PC-3 (cell line): ENCODE data around the gene MRPS25. TPM values are rescaled to one million over a fixed set of nuclear protein-coding genes. Genes with fewer than 3 reads are reported as not detected.

Experiments used
- ATAC-seq: fragments of 200-7000 bp; cut with Tn5 transposase; 2 replicates; pipeline ENCODE4 v1.9.1; 2020; ENCODE audit warnings: mild to moderate bottlenecking, moderate library complexity
- BruUV-seq: library from RNA; stranded (reverse); fragments of 400-500 nt; replicated peaks from 2 replicates; lab custom pipeline; 2021; lab: Mats Ljungman, UMichigan
- CTCF ChIA-PET: fragments of 300-600 bp; sonication (Branson Sonifier 250); formaldehyde crosslinking; loops from one replicate; lab custom pipeline; 2022; ENCODE audit warnings: antibody characterized with exemption; lab: Charles Lee
- POLR2A ChIA-PET: fragments of 300-600 bp; sonication (Branson Sonifier 250); formaldehyde crosslinking; loops from one replicate; lab custom pipeline; 2022; ENCODE audit warnings: antibody characterized with exemption; ENCODE audit not compliant: unreplicated experiment; lab: Charles Lee
- DNase-seq: peaks from one replicate; pipeline ENCODE4 v3.0.0-alpha.2; 2015
- H2AFZ ChIP-seq: fragments of 300-600 bp; sonication (generic); 2 replicates; pipeline ENCODE4 v1.6.0; 2016; ENCODE audit warnings: antibody characterized with exemption, low read length
- H3F3A ChIP-seq: fragments of 300-600 bp; sonication (generic); one replicate; pipeline ENCODE4 v1.6.0; 2017; ENCODE audit warnings: antibody characterized with exemption, low read length, control low read depth, mild to moderate bottlenecking; ENCODE audit not compliant: unreplicated experiment
- H3K27ac ChIP-seq: fragments of 300-600 bp; sonication (generic); 2 replicates; pipeline ENCODE4 v1.5.1; 2016; ENCODE audit warnings: mild to moderate bottlenecking, low read length
- H3K27me3 ChIP-seq: fragments of 300-600 bp; sonication (generic); 2 replicates; pipeline ENCODE4 v1.6.1; 2016; ENCODE audit warnings: low read length, mixed read lengths
- H3K36me3 ChIP-seq: fragments of 300-600 bp; sonication (generic); 2 replicates; pipeline ENCODE4 v1.6.1; 2016; ENCODE audit warnings: low read depth, mixed run types, low read length, mixed read lengths
- H3K4me1 ChIP-seq: fragments of 300-600 bp; sonication (generic); 2 replicates; pipeline ENCODE4 v1.5.1; 2016; ENCODE audit warnings: low read length; ENCODE audit not compliant: insufficient read depth
- H3K4me2 ChIP-seq: fragments of 300-600 bp; sonication (generic); 2 replicates; pipeline ENCODE4 v1.6.0; 2016; ENCODE audit warnings: low read length
- H3K4me3 ChIP-seq: fragments of 300-600 bp; sonication (generic); 2 replicates; pipeline ENCODE4 v1.5.1; 2016; ENCODE audit warnings: mild to moderate bottlenecking, low read length, mixed read lengths
- H3K79me2 ChIP-seq: fragments of 300-600 bp; sonication (generic); 2 replicates; pipeline ENCODE4 v1.6.1; 2017; ENCODE audit warnings: low read length, mixed read lengths
- H3K9ac ChIP-seq: fragments of 300-600 bp; sonication (generic); 2 replicates; pipeline ENCODE4 v1.6.0; 2016; ENCODE audit warnings: mild to moderate bottlenecking, low read length
- H3K9me2 ChIP-seq: fragments of 300-600 bp; sonication (generic); replicated peaks from 2 replicates; pipeline ENCODE4 v1.6.1; 2016; ENCODE audit warnings: mixed run types, low read length, mixed read lengths
- H3K9me3 ChIP-seq: fragments of 300-600 bp; sonication (generic); 2 replicates; pipeline ENCODE4 v1.6.1; 2016; ENCODE audit warnings: low read length, mixed read lengths
- H4K20me1 ChIP-seq: fragments of 300-600 bp; sonication (generic); 2 replicates; pipeline ENCODE4 v1.6.1; 2016; ENCODE audit warnings: low read length, mixed read lengths
- EZH2 ChIP-seq: fragments of 300-600 bp; sonication (generic); IDR thresholded peaks from one replicate; pipeline ENCODE4 v1.6.1; 2017; ENCODE audit warnings: antibody characterized with exemption, mild to moderate bottlenecking, low read length; ENCODE audit not compliant: unreplicated experiment
- EZH2phosphoT487 ChIP-seq: fragments of 300-600 bp; sonication (generic); IDR thresholded peaks from 2 replicates; pipeline ENCODE4 v1.6.1; 2018; ENCODE audit warnings: mild to moderate bottlenecking, antibody characterized with exemption, low read length, borderline replicate concordance
- intact Hi-C: fragments of 100-400 bp; cut with micrococcal nuclease; formaldehyde crosslinking; loops from 2 replicates; pipeline ENCODE4 v1.9.0; 2023
- total RNA-seq: library from RNA; depleted of rRNA; stranded (reverse); fragments of >200 nt; gene quantifications from 2 replicates; pipeline ENCODE4 v1.2.3, GENCODE V29; 2014
- TF ChIP-seq, protein P1 (sequence below): fragments of 300-600 bp; sonication (generic); conservative IDR thresholded peaks from 2 replicates; pipeline ENCODE4 v1.5.1; 2017; ENCODE audit warnings: antibody characterized with exemption, low read depth, mild to moderate bottlenecking, low read length

MRPS25 gene
- total RNA-seq, 1 experiment from 2014 or later, result 42.9 TPM

DNA sequence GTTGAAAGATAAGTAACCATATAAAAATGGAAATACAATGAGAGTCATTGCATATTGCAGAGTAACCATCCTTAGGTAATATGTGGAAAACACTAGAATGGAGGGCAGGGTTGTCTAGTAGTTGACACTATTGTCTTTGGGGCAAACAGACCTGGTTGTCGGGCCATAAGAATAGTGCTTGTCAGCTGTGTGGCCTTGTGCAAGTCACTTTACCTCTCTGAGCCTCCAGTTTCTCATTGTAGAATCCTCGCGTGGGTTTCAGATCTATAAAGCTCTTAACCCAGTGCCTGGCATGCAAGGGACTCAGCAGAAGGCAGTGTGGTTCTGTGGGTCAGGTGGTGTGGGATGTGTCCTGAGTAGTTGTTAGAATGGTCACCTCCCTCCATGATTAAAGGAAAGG is 32.0 kb downstream of the MRPS25 start:
- no peak overlapping the region for H3K4me3 ChIP-seq
- H3K27me3 ChIP-seq, result no peaks in the 10 kb centered on the region
- intact Hi-C loops, result no loop called here
- H3K4me1 ChIP-seq, result no peaks in the 10 kb centered on the region
- H3K9me3 ChIP-seq, result no peaks in the 10 kb centered on the region
- ChIA-PET CTCF (interaction anchor here (0.6 kb wide), 1 partner anchor 252 kb away, joined by 15 read pairs; no protein-coding TSS in a partner anchor), POLR2A (no interaction called here)
- no peak overlapping the region for H3K9ac ChIP-seq
- TF ChIP-seq, protein P1, sequence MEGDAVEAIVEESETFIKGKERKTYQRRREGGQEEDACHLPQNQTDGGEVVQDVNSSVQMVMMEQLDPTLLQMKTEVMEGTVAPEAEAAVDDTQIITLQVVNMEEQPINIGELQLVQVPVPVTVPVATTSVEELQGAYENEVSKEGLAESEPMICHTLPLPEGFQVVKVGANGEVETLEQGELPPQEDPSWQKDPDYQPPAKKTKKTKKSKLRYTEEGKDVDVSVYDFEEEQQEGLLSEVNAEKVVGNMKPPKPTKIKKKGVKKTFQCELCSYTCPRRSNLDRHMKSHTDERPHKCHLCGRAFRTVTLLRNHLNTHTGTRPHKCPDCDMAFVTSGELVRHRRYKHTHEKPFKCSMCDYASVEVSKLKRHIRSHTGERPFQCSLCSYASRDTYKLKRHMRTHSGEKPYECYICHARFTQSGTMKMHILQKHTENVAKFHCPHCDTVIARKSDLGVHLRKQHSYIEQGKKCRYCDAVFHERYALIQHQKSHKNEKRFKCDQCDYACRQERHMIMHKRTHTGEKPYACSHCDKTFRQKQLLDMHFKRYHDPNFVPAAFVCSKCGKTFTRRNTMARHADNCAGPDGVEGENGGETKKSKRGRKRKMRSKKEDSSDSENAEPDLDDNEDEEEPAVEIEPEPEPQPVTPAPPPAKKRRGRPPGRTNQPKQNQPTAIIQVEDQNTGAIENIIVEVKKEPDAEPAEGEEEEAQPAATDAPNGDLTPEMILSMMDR, result no peak
- TF ChIP-seq EZH2phosphoT487 (no peak), EZH2 (no peak)
- no peaks in the 10 kb centered on the region for H3K9me2 ChIP-seq
- H3F3A ChIP-seq, result no peaks in the 10 kb centered on the region
- no TSS peak for BruUV-seq
- H4K20me1 ChIP-seq, result no peaks in the 10 kb centered on the region
- DNase-seq (no peak), ATAC-seq (no peak)
- no peak overlapping the region for H3K27ac ChIP-seq
- no peaks in the 10 kb centered on the region for H3K79me2 ChIP-seq
- no peak overlapping the region for H2AFZ ChIP-seq
- H3K36me3 ChIP-seq, result peaks cover 45% of the 10 kb centered on the region
- no peak overlapping the region for H3K4me2 ChIP-seq

DNA sequence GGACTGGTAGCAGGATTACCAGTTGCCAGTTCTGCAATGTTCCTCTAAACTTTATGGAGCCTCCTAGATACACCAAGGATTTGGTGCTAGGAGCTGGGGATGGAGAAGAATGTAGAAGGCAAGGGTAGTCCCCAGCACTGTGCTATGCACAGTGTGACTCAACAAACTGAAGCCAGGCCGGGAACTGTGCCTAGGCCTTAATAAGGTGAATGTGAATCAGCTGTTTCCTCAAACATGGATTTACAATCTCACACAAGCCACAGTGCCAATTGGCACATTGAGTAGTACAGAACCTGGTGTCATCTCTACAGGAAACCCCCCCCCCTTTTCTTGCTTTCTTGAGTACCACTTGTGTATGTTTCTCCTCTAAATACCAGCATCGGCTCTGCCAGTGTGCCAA is 32.5 kb downstream of the MRPS25 start:
- Histone ChIP-seq H3K36me3 (peaks cover 41% of the 10 kb centered on the region), H3K9me3 (no peaks in the 10 kb centered on the region), H3K9me2 (no peaks in the 10 kb centered on the region), H3K27ac (no peak overlapping the region), H3K4me3 (no peak overlapping the region), H3K4me1 (no peaks in the 10 kb centered on the region), H3K9ac (no peak overlapping the region), H2AFZ (no peak overlapping the region), H3K79me2 (no peaks in the 10 kb centered on the region), H3K27me3 (no peaks in the 10 kb centered on the region), H4K20me1 (no peaks in the 10 kb centered on the region), H3F3A (no peaks in the 10 kb centered on the region), H3K4me2 (no peak overlapping the region)
- CTCF ChIA-PET, result no interaction called here
- POLR2A ChIA-PET, result no interaction called here
- no TSS peak for BruUV-seq
- no peak for ATAC-seq
- intact Hi-C loops, result no loop called here
- no peak for DNase-seq
- TF ChIP-seq EZH2 (no peak), EZH2phosphoT487 (no peak)
- TF ChIP-seq, protein P1, result no peak

DNA sequence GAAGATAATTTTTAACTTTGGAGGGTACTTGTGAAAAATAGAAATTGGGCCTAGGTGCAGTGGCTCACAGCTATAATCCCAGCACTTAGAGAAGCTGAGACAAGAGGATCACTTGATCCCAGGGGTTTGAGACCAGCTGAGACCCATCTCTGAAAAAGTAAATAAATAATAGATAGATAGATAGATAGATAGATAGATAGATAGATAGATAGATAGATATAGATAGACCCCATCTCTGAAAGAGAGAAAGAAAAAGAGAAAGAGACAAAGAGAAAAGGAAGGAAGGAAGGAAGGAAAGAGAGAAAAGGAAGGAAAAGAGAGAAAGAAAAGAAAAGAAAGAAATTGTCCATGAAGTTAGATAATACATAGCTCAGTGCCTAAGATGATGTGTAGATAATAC is 35.5 kb downstream of the MRPS25 start:
- no peaks in the 10 kb centered on the region for H3K79me2 ChIP-seq
- no peak overlapping the region for H3K4me3 ChIP-seq
- no peak overlapping the region for H3K9ac ChIP-seq
- no peaks in the 10 kb centered on the region for H3K4me1 ChIP-seq
- H3K4me2 ChIP-seq, result no peak overlapping the region
- no peaks in the 10 kb centered on the region for H3K9me2 ChIP-seq
- CTCF ChIA-PET, result interaction anchor here (0.6 kb wide), 1 partner anchor 168 kb away, joined by 6 read pairs; no protein-coding TSS in a partner anchor
- ATAC-seq (no peak), DNase-seq (no peak)
- no peak overlapping the region for H2AFZ ChIP-seq
- no peaks in the 10 kb centered on the region for H3K9me3 ChIP-seq
- no peak overlapping the region for H3K27ac ChIP-seq
- BruUV-seq, result no TSS peak
- H3F3A ChIP-seq, result no peaks in the 10 kb centered on the region
- no peaks in the 10 kb centered on the region for H4K20me1 ChIP-seq
- TF ChIP-seq, protein P1, result no peak
- no peak for TF ChIP-seq EZH2phosphoT487
- no peak for TF ChIP-seq EZH2
- no peaks in the 10 kb centered on the region for H3K27me3 ChIP-seq
- POLR2A ChIA-PET, result interaction anchor here (0.7 kb wide), 1 partner anchor 1044 kb away, joined by 5 read pairs; no protein-coding TSS in a partner anchor
- intact Hi-C loops, result no loop called here
- peaks cover 43% of the 10 kb centered on the region for H3K36me3 ChIP-seq
